Measurements from ENCODE around the gene SLC37A1. TPM values are rescaled to one million over a fixed set of nuclear protein-coding genes. Genes with fewer than 3 reads are reported as not detected.
A peak's percentile ranks its signal among the peaks of the same experiment; 100 is the strongest.

The SLC37A1 gene
- total RNA-seq, 4 donors from 2014 or later, result 2.3 to 8.8 (median 6.3) TPM

GRCh38 chr21:42496839-42497202 is 16.8 kb upstream of the SLC37A1 start:
- Histone ChIP-seq H3K27ac (peak overlapping the region; percentile 75 to 90), H3K27me3 (no peaks in the 10 kb centered on the region), H3K9me3 (no peaks in the 10 kb centered on the region), H3K36me3 (no peaks in the 10 kb centered on the region), H3K4me3 (peak overlapping the region; percentile 60 to 63), H3K4me1 (no peaks in the 10 kb centered on the region)
- intact Hi-C loops (cut with DNase I; ENCODE audit: low total_unique reads), result no loop called here
- DNase-seq, result peak in 1 of 2 donors; percentile 39
- TF ChIP-seq CTCF (IDR thresholded peaks at IDR 0.05), result no peak
- no peak for TF ChIP-seq POLR2A (IDR thresholded peaks at IDR 0.05)

GRCh38 chr21:42498012-42498411 is 15.6 kb upstream of the SLC37A1 start:
- no peak for DNase-seq
- H3K27ac ChIP-seq, result no peak overlapping the region
- TF ChIP-seq CTCF (IDR thresholded peaks at IDR 0.05) (no peak), POLR2A (IDR thresholded peaks at IDR 0.05) (no peak)
- intact Hi-C loops (cut with DNase I; ENCODE audit: low total_unique reads), result no loop called here
- no peak overlapping the region for H3K4me3 ChIP-seq
- no peaks in the 10 kb centered on the region for H3K36me3 ChIP-seq
- H3K4me1 ChIP-seq, result no peaks in the 10 kb centered on the region
- no peaks in the 10 kb centered on the region for H3K9me3 ChIP-seq
- H3K27me3 ChIP-seq, result no peaks in the 10 kb centered on the region

DNA sequence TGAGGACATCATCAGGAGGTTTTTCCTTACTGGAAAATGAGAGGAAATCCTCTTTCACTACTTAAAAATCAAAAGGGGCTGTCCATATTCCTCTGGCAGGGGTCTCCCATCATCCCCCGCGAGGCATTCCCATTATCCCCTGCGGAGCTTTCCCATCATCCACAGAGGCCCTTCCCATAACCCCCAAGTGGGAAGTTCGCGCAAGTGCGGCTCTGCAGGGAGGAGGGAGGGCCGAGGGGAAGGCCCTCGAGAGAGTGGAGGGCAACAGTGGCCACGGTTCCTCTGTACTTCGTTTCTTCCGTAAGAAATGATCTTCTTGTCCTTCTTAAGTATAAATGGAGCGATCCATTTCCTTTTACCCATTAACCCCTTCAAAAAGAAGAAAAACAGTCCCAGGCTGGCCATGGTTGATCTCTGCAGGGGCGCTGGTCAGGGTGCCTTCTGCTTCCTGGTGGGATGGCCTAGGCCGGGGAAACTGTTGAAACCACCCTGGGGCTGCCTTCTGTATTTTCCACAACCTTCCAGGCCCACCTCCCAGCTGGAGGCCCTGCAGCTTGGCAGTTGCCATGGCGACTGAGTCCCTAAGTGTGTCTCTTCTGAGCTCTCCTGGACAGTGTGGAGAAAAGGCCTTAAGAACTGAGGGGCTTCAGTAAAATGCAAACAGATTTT is 14.1 kb upstream of the SLC37A1 start:
- DNase-seq, result no peak
- Histone ChIP-seq H3K27me3 (no peaks in the 10 kb centered on the region), H3K4me1 (no peaks in the 10 kb centered on the region), H3K27ac (no peak overlapping the region), H3K9me3 (no peaks in the 10 kb centered on the region), H3K36me3 (no peaks in the 10 kb centered on the region), H3K4me3 (no peak overlapping the region)
- no peak for TF ChIP-seq POLR2A (IDR thresholded peaks at IDR 0.05)
- TF ChIP-seq CTCF (IDR thresholded peaks at IDR 0.05), result no peak
- intact Hi-C loops (cut with DNase I; ENCODE audit: low total_unique reads), result no loop called here

DNA sequence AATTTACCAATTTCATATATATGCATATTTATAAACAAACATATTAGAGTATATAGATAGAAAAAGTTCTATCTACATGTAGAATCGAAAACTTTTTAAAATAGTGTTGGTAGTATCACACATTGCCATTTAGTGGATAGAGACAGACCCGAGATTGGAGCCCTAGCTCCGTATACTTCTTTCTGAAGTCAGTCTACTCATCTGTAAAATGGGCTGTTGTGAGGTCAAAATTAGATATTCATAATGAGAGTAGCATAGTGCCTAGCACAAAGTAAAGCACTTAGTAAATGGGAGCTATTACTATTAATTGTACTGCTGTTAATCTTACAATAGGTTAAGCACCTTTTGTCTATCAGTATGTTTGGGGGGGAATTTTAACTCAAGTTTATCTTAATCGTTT is 13.4 kb upstream of the SLC37A1 start:
- no peak overlapping the region for H3K27ac ChIP-seq
- no peaks in the 10 kb centered on the region for H3K4me1 ChIP-seq
- no peaks in the 10 kb centered on the region for H3K36me3 ChIP-seq
- intact Hi-C loops (cut with DNase I; ENCODE audit: low total_unique reads), result no loop called here
- TF ChIP-seq CTCF (IDR thresholded peaks at IDR 0.05) (no peak), POLR2A (IDR thresholded peaks at IDR 0.05) (no peak)
- no peak overlapping the region for H3K4me3 ChIP-seq
- H3K27me3 ChIP-seq, result no peaks in the 10 kb centered on the region
- DNase-seq, result no peak
- H3K9me3 ChIP-seq, result no peaks in the 10 kb centered on the region

GRCh38 chr21:42500736-42501135 is 12.9 kb upstream of the SLC37A1 start:
- no peak for DNase-seq
- no peak for TF ChIP-seq POLR2A (IDR thresholded peaks at IDR 0.05)
- no peak for TF ChIP-seq CTCF (IDR thresholded peaks at IDR 0.05)
- H3K4me3 ChIP-seq, result no peak overlapping the region
- intact Hi-C loops (cut with DNase I; ENCODE audit: low total_unique reads), result no loop called here
- H3K27me3 ChIP-seq, result no peaks in the 10 kb centered on the region
- H3K36me3 ChIP-seq, result no peaks in the 10 kb centered on the region
- no peak overlapping the region for H3K27ac ChIP-seq
- no peaks in the 10 kb centered on the region for H3K9me3 ChIP-seq
- no peaks in the 10 kb centered on the region for H3K4me1 ChIP-seq

Measured in uterus (tissue), 4 donors.